DND-41 (cell line): ENCODE data around the gene NME7.

ENCODE experiments used
- ATAC-seq: fragments of 200-7000 bp; cut with Tn5 transposase; 3 replicates; pipeline ENCODE4 v1.9.1; 2021; ENCODE audit warnings: low read depth; ENCODE audit not compliant: insufficient read depth
- DNase-seq: peaks from one replicate; pipeline ENCODE4 v3.0.0-alpha.2; 2020
- H2AFZ ChIP-seq: 2 replicates; pipeline ENCODE4 v1.6.0; 2012; ENCODE audit warnings: low read depth, low read length
- H3K27ac ChIP-seq: 2 replicates; pipeline ENCODE4 v1.5.1; 2012; ENCODE audit warnings: low read length, inconsistent platforms
- H3K27me3 ChIP-seq: fragments of 200-600 bp; sonication (generic); 2 replicates; pipeline ENCODE4 v1.6.0; 2012; ENCODE audit warnings: low read length, mild to moderate bottlenecking, inconsistent platforms; ENCODE audit not compliant: insufficient read depth, poor library complexity
- H3K36me3 ChIP-seq: 2 replicates; pipeline ENCODE4 v1.5.1; 2012; ENCODE audit warnings: low read length, inconsistent platforms; ENCODE audit not compliant: insufficient read depth
- H3K4me1 ChIP-seq: 2 replicates; pipeline ENCODE4 v1.5.1; 2012; ENCODE audit warnings: mild to moderate bottlenecking, low read length; ENCODE audit not compliant: insufficient read depth
- H3K4me2 ChIP-seq: 2 replicates; pipeline ENCODE4 v1.6.0; 2012; ENCODE audit warnings: mild to moderate bottlenecking, moderate library complexity, low read length, inconsistent platforms; ENCODE audit not compliant: insufficient read depth
- H3K4me3 ChIP-seq, 2 experiments: fragments of 200-600 bp in 1 of 2; shearing (Covaris generic) in 1 of 2; 2 replicates each; pipeline ENCODE4 v1.5.1; 2012 to 2016; ENCODE audit warnings: inconsistent platforms in 2 of 2, low read length in 2 of 2, mild to moderate bottlenecking in 2 of 2, low read depth in 1 of 2, moderate library complexity in 1 of 2
- H3K79me2 ChIP-seq: 2 replicates; pipeline ENCODE4 v1.6.0; 2012; ENCODE audit warnings: low read length, inconsistent platforms; ENCODE audit not compliant: insufficient read depth
- H3K9ac ChIP-seq: 2 replicates; pipeline ENCODE4 v1.6.0; 2012; ENCODE audit warnings: low read depth, mild to moderate bottlenecking, inconsistent platforms, low read length, moderate library complexity
- H3K9me3 ChIP-seq: 2 replicates; pipeline ENCODE4 v1.5.1; 2012; ENCODE audit warnings: low read length, moderate library complexity, mild to moderate bottlenecking, inconsistent platforms; ENCODE audit not compliant: insufficient read depth, severe bottlenecking
- H4K20me1 ChIP-seq: 2 replicates; pipeline ENCODE4 v1.6.0; 2012; ENCODE audit warnings: low read length; ENCODE audit not compliant: insufficient read depth
- EZH2 ChIP-seq: IDR thresholded peaks from 3 replicates; pipeline ENCODE4 v1.6.1; 2012; ENCODE audit warnings: borderline replicate concordance, low read depth, mild to moderate bottlenecking, moderate library complexity, low read length, inconsistent platforms; ENCODE audit not compliant: severe bottlenecking
- TF ChIP-seq, protein P1 (sequence below): IDR thresholded peaks from 2 replicates; pipeline ENCODE4 v1.5.1; 2012; ENCODE audit warnings: borderline replicate concordance, low read length, moderate library complexity, mild to moderate bottlenecking; ENCODE audit not compliant: poor library complexity, severe bottlenecking; ENCODE audit errors: extremely low read depth

NME7 gene

DNA sequence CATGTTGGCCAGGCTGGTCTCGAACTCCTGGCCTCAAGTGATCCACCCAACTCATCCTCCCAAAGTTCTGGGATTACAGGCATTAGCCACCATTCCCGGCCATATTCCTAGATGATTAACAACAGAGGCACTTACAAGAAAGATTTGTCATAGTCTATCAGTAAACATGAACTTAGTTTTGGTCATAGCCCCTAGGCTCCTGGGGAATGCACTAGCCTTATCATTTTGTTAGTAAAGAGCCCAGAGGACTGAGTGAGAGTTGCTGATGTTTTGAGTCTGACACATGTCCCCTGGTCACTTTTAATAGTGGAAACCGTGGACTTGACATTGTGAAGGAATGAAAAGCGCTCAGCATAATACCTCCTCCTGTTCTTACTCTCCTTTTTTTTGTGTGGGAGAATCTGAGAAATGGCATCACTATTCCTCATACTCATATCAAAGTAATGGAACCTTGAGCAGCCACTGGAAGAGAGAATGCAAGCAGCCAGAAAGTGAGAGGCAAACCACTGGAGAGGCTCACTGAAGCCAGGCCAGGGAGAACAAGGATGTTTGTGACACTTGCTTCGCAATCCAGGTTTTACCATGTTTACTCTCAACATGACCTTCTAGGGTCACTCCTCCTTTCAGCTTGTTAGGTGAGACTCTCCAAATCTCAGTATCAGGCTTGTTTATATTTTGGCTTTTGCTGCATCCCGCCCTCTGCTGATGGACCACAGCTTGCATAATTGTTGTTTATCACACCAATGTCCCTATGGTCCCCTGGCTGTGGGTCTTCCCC is 246.3 kb downstream of the NME7 start:
- no peak overlapping the region for H3K27ac ChIP-seq
- no peaks in the 10 kb centered on the region for H3K79me2 ChIP-seq
- H3K36me3 ChIP-seq, result peaks cover 24% of the 10 kb centered on the region

DNA sequence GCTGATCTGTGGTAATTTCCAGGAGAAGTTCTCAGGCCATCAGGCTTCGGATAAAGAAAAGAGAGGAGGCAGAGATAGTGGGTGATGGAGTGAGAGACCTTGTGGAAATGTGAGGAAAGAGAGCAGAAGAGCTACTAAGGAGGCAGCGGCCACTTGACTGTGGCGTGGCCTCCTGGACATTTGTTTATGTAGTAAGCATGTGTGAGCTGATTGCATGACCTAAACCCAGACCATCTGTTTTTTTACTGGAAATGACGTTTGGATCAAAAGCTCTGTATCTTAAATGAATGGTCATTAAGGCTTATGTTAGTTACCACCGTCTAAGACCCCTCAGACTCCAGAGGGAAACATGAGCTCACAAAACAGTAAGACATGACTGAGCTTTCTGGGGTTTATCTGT is 247.5 kb downstream of the NME7 start:
- DNase-seq (no peak), ATAC-seq (no peak)
- no peak overlapping the region for H3K4me3 ChIP-seq
- H4K20me1 ChIP-seq, result no peaks in the 10 kb centered on the region
- no peak overlapping the region for H3K4me2 ChIP-seq
- H3K27me3 ChIP-seq, result no peaks in the 10 kb centered on the region
- H3K27ac ChIP-seq, result no peak overlapping the region
- H3K79me2 ChIP-seq, result no peaks in the 10 kb centered on the region
- no peaks in the 10 kb centered on the region for H3K9me3 ChIP-seq
- H3K9ac ChIP-seq, result no peak overlapping the region
- no peak overlapping the region for H2AFZ ChIP-seq
- H3K4me1 ChIP-seq, result no peaks in the 10 kb centered on the region
- TF ChIP-seq, protein P1, sequence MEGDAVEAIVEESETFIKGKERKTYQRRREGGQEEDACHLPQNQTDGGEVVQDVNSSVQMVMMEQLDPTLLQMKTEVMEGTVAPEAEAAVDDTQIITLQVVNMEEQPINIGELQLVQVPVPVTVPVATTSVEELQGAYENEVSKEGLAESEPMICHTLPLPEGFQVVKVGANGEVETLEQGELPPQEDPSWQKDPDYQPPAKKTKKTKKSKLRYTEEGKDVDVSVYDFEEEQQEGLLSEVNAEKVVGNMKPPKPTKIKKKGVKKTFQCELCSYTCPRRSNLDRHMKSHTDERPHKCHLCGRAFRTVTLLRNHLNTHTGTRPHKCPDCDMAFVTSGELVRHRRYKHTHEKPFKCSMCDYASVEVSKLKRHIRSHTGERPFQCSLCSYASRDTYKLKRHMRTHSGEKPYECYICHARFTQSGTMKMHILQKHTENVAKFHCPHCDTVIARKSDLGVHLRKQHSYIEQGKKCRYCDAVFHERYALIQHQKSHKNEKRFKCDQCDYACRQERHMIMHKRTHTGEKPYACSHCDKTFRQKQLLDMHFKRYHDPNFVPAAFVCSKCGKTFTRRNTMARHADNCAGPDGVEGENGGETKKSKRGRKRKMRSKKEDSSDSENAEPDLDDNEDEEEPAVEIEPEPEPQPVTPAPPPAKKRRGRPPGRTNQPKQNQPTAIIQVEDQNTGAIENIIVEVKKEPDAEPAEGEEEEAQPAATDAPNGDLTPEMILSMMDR, result no peak
- no peak for TF ChIP-seq EZH2
- H3K36me3 ChIP-seq, result peaks cover 15% of the 10 kb centered on the region; the same call in 1 of the 2 replicates

More for the DNA sequence above, 246.3 kb downstream of the NME7 start:
- DNase-seq, result no peak
- Histone ChIP-seq H3K4me1 (no peaks in the 10 kb centered on the region), H3K4me2 (no peak overlapping the region), H3K9me3 (no peaks in the 10 kb centered on the region), H3K4me3 (no peak overlapping the region), H4K20me1 (no peaks in the 10 kb centered on the region), H3K9ac (no peak overlapping the region), H3K27me3 (no peaks in the 10 kb centered on the region), H2AFZ (no peak overlapping the region)
- no peak for ATAC-seq
- TF ChIP-seq, protein P1, result no peak
- no peak for TF ChIP-seq EZH2

DNA sequence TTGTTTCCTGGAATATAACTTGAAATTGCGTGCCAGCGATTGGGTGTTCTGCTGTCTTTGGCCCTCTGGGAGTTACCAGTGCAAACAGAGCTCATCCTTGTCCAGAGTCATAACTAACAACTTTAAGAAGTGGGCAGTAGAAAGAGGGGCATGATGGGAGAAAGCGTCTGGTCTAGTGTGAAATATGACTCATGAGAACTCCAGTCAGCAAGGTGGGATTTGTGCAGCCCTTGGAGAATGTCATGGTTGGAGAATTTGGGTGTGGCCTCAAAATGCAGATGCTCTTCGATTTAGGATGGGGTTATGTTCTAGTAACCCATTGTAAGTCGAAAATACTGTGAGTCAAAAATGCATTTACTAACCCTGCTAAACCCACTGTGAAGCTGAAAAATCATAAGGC is 248.2 kb downstream of the NME7 start:
- no peak for ATAC-seq
- no peak for DNase-seq
- no peak for TF ChIP-seq EZH2
- TF ChIP-seq, protein P1, result no peak
- H3K27me3 ChIP-seq, result no peaks in the 10 kb centered on the region
- no peak overlapping the region for H3K4me3 ChIP-seq
- H3K9ac ChIP-seq, result no peak overlapping the region
- H3K36me3 ChIP-seq, result peaks cover 12% of the 10 kb centered on the region; the same call in 1 of the 2 replicates
- H2AFZ ChIP-seq, result no peak overlapping the region
- no peaks in the 10 kb centered on the region for H3K4me1 ChIP-seq
- H3K4me2 ChIP-seq, result no peak overlapping the region
- no peak overlapping the region for H3K27ac ChIP-seq
- H4K20me1 ChIP-seq, result no peaks in the 10 kb centered on the region
- H3K9me3 ChIP-seq, result no peaks in the 10 kb centered on the region
- no peaks in the 10 kb centered on the region for H3K79me2 ChIP-seq
